SHP77 treated with DMSO at 0.1 percent for 48 hours (cell line): ENCODE data around the gene AFAP1L1.

Experiments
- DNase-seq: peaks from one replicate; lab custom pipeline; 2025; lab: John Stamatoyannopoulos, UW

The AFAP1L1 gene

DNA sequence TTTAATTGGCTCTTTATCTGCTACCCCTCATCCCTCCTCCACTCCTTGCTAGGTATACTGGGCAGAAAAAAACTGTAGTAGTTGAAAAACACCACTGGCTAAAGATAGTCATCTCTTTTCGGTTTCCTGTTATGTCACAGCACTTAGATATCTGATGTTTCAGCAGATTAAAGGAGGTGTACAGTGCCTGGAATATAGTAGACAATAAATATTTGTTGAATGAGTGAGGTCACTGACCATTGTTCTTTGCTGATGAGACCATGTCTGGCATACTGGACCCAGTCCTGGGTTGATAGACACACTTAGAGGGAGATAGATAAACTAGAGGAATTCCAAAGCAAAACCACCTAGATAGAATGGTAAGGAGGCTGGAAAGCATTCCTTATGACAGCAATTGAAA lies 76.9 kb downstream of the AFAP1L1 start:
- DNase-seq = no peak

DNA sequence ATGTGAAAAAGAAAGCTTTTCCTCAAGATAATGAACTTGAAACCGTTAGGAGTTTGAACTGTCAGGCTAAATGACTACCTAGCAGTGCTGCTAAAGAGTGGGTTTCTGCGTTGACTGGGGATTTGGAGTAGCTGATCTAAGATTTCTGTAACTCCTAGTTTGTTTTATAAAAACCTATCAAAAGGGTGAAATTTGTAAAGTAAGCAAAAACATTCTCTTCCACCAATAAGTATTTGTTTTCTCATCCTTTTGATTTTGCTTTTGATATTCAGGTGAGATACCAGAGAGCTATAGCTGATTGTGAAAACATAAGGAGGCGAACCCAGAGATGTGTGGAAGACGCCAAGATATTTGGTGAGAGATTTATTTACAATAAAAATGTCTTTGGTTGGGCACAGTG lies 77.7 kb downstream of the AFAP1L1 start:
- DNase-seq = no peak

DNA sequence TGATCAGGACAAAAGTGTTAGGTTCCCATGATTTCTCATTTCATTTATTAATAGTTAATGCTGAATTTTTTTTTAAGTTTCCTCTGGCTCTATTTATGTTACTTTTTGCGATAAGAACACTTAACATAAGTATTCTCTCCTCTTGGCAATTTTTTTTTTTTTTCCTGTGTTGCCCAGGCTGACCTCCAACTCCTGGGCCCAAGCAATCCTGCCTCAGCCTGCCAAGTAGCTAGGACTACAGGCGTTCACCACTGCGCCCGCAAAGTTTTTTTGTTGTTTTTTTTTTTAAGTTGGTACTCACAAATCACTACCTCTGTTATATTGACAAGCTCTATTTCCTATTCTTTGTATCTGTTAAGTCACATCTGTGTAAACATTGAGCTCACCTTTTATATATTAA lies 80.5 kb downstream of the AFAP1L1 start:
- no peak for DNase-seq

DNA sequence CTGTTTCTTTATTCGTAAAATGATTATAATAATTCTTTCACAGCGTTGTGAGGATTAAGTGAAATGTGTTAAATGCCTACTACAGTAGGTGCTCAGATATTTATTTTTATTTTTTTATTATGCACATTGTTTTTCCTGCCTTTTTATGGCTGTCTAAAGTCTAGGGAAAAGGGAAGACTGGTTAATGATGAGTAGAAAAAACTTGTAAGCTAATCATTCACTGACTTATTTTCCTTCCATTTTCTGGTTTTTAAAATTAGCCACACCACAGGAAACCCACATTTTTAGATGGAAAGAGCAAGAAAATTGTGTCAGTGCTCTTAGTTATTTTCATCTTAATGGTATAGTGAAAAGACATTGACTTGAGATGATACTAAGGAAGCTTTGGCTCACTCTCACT lies 82.3 kb downstream of the AFAP1L1 start:
- DNase-seq = no peak

DNA sequence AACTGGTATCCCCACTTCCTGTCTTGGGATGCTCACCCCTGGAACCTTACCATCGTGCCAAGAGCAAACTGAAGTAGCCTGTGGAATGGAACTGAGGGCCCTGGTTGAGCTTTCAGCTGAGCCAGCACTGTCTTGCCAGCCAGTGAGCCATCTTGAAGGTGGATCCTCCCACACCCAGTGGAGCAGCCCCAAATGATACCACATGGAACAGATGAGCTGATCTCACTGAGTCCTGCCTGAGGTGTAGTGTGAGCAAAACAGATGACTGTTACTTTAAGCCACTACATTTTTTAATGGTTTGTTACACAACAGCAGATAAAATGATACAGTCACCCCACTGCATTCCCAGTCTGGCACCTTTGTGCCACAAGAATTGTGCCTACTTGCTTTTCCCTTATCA lies 84.0 kb downstream of the AFAP1L1 start:
- DNase-seq = no peak

DNA sequence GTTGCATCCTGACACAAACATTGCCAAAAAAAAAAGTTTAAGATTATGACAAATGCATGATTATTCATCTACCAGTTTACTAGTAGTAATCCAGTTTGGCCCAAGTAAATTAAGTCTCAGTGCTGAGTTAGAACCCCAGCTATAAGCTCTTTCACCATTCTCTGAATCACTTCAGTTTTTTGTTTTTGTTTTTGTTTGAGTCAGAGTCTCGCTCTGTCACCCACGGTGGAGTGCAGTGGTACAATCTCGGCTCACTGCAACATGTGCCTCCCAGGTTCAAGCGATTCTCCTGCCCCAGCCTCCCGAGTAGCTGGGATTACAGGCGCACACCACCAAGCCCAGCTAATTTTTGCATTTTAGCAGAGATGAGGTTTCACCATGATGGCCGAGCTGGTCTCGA lies 84.7 kb downstream of the AFAP1L1 start:
- no peak for DNase-seq

DNA sequence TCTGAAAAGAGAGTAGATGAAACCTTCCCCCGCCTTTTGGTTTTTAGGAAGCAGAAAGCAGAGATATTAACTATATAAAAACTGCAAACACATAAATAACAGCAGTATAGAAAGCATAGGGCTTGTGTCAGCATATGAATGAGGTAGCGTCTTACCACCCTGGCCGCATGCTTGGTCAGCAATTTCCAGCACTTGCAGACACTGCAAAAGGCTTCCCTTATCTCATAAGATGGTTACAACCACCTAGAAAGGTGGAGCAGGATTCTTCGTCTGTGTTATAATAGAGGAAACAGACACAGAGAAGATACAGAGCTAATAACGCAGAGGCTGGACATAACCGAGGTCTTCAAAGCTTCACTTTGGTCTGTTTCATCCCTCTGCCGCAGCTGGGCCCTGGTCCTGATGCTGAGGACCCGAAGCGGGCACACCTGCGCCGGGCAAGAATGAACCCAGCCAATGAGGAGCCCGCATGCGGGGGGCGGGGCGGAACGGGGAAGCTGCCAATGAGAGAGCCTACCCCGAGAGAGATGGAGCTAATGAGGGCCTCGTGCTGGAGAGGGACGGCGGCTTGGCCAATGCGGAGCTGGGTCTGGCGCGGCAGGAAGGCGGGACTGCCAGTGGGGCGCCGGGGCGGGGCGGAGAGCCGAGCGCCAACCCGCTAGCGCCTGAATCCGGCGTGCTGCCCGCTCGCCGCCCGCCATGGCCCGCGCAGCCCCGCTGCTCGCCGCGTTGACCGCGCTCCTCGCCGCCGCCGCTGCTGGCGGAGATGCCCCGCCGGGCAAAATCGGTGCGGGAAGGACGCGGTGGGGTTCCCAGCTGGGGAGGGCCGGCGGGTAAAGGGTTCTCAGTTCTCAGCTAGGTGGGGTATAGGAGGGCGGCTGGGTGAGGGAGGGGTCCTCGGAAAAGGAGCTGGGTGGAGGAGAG lies 86.0 kb downstream of the AFAP1L1 start, which contains the start of gene PCYOX1L:
Gene PCYOX1L, plus strand, starts transcription at position 677 of the 924 bp plus-strand sequence. Its CDS starts 23 bp downstream, at position 700.
- peak; percentile 94 for DNase-seq

DNA sequence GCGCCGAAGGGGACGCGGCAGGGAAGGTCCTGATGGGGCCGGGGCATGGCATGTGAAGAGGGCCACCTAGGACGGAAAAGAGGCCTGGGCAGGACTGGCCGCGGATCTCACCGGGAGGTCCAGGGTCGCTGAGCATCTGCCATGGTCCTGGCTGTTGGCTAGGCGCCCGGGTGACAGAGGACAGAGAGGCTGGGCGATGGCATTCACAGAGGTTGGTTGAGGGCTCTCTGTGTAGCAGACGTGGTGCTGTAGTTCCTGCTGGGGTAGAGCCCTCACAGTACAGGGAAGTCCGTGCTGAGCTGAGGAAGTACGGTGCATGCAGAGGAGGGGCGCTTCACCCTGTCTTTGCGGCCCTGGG lies 86.6 kb downstream of the AFAP1L1 start:
- DNase-seq = no peak

DNA sequence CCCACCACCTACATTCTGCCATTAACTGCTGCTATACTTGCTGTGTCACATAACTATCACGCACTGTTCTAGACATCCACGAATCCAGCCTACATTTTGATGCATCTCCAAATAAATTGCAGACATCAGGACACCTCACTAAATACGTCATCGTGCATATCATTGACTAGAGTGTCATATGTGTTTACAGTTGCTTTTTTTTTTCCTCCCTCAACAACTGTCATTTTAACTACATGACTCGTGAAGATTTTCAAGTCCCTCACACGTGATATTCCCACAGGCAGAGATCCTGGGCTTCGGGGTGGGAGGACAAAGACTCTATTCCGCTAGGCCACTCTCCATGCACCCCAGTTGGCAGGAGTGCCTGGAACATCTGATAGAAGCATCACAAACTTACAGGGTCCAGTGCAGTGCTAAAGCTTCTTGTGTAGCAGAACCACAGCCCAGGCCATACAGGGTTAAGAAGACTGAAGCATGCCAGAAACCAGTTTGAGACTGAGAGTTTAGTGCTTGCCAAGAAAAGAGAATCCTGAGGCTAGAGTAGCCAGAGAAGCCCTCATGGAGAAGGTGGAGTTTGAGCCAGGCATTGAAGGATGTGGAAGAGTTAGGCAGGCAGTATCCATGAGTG lies 87.3 kb downstream of the AFAP1L1 start:
- DNase-seq = no peak

DNA sequence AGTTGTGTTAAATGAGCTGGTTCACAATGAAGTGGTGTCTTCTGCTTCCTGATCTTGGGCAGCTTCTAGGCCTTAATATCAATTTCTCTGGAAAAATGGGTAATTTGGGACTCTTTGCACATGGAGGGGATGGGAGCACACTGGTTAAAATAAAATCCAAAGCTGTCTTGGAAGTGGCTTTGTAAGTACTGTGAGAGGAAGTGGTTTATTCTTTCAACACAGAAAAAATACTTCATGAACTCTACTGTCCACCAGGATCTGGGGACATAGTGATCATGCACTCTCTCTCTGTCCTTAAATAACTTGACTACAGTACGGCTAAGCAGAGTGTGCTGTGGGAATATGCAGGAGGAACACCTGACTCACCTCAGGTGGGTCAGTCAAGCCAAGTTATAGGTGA lies 88.6 kb downstream of the AFAP1L1 start:
- no peak for DNase-seq

DNA sequence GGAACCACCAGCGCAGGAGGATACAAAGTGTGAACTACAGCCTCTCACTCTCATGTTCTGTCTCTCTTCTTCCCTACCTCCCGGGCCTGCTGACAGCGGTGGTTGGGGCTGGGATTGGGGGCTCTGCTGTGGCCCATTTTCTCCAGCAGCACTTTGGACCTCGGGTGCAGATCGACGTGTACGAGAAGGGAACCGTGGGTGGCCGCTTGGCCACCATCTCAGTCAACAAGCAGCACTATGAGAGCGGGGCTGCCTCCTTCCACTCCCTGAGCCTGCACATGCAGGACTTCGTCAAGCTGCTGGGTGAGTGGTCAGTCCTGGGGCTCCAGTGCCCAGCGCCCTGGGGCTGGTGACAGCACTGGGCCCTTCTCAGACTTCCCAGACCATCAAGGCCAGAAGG lies 90.9 kb downstream of the AFAP1L1 start:
- no peak for DNase-seq

DNA sequence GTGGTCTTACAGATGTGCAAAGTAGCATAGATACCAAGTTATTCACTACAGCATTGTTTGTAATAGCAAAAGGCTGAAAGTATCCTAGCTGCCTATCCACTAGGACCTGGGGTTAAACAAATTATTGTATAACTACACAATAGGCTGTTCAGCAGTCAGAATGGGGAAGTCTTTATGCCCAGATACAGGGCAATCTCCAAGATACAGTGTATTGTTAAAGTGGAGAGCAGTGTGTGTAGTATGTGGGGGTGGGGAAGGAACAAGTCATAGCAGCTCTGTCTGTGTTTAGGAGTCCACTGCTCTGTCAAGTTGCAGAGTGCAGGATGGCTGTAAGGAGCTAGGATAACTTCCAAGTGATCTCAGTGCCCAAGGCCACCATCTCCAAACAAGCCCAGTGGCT lies 91.7 kb downstream of the AFAP1L1 start:
- DNase-seq = no peak

DNA sequence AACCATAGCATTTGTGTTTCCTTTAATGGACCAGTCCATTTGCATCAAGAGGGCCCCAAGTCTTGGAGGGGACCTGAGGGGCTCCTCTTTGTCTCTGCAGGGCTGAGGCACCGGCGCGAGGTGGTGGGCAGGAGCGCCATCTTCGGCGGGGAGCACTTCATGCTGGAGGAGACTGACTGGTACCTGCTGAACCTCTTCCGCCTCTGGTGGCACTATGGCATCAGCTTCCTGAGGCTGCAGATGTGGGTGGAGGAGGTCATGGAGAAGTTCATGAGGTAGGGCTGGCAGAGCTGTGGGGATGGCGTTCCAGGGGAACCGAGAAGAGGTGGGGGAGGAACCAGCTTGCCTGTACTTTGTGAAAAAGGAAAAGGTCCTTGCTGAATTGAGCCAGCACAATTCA lies 92.3 kb downstream of the AFAP1L1 start:
- DNase-seq = no peak

DNA sequence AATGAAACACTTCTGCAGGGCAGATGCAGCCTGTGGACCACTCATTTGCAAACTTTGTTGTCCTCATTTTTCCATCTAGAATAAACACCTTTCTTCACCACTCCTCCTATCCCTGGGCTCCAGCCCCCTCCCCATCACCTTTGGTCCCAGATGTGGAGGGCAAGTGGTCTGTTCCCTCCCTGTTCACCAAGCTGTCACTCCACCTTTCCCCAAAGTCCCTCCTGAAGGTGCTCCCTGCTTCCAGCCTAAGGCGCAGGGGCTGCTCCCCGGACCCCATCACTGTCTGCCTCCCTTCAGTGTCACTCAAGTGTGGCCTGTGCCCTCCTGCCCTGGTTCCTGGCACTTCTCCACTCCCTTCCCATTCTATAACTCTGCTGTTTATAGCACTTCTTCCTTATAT lies 93.1 kb downstream of the AFAP1L1 start:
- DNase-seq = no peak

DNA sequence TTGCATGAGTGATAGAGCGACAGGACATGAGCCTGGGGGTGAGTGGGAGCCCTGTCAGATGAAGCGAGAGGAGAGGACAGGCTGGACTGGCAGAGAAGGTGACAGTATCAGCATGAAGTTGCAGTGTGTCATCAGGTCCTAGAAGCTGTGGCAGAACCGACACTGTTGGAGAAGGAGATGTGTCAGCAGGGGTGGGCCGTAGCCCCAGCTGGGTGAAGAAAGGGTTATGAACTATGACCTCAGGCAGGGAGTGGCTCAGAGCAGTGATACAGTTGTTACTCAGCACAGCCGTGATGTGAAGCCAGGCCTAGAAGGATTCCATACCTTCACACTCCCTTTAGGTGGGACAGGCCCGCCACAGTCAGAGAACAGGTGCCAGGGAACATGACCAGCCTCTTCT lies 93.8 kb downstream of the AFAP1L1 start:
- DNase-seq = no peak

DNA sequence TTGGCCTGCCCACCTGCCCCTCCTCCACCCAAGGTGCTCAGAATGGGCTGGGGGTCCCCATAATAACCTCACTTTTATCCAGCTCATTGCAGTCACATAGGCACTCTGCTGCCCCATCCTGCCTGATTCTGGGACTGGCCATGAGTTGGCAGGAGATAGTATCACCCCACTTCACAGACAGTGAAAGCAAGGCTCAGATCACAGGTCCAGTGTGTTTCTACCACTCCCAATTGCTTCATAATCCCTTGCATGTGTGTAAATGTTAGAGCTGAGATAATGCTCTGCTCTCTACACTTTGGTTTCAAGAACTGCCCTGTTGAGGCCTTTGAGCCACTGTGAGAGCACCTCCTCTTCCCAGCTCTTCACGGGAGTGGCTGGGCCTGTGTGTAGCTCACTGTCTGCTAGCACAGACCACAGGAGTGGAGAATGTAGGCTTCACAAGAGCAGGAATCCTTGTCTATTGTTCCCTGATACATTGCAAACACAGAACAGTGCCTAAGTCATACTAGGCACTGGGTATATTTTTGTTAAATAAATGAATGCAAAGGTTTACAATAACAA lies 94.6 kb downstream of the AFAP1L1 start:
- DNase-seq = no peak

DNA sequence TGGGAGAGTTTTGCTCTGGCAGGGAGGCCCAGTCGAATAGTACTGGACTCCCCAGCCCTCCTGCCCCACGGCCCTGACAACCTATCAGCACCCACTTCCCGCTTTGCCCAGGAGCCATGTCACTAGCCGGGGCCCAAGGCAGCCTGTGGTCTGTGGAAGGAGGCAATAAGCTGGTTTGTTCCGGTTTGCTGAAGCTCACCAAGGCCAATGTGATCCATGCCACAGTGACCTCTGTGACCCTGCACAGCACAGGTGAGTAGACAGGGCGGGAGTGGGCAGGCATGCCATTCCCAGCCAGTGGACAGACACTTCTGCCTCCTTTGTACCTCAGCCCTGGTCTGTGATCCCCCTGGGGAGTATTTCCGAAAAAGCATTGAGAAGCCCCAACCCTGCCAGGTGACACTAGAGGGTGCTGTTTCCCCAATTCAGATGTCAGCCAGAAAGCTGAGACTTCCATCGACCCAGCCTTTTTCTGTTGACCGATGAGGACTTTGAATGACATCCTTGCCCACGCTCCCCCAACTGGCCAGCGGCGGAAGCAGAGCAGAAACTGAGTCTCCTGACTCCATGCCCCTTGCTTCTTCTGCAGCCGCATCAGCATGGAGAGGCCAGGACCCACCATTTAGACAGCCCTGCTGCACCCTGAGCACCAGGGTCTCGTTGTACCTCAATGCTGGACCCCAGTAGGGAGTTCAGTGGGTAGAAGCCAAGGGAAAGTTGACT lies 95.8 kb downstream of the AFAP1L1 start:
- peak; percentile 77 for DNase-seq

DNA sequence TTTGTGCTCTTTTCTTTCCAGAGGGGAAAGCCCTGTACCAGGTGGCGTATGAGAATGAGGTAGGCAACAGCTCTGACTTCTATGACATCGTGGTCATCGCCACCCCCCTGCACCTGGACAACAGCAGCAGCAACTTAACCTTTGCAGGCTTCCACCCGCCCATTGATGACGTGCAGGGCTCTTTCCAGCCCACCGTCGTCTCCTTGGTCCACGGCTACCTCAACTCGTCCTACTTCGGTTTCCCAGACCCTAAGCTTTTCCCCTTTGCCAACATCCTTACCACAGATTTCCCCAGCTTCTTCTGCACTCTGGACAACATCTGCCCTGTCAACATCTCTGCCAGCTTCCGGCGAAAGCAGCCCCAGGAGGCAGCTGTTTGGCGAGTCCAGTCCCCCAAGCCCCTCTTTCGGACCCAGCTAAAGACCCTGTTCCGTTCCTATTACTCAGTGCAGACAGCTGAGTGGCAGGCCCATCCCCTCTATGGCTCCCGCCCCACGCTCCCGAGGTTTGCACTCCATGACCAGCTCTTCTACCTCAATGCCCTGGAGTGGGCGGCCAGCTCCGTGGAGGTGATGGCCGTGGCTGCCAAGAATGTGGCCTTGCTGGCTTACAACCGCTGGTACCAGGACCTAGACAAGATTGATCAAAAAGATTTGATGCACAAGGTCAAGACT lies 96.5 kb downstream of the AFAP1L1 start:
- DNase-seq = no peak

DNA sequence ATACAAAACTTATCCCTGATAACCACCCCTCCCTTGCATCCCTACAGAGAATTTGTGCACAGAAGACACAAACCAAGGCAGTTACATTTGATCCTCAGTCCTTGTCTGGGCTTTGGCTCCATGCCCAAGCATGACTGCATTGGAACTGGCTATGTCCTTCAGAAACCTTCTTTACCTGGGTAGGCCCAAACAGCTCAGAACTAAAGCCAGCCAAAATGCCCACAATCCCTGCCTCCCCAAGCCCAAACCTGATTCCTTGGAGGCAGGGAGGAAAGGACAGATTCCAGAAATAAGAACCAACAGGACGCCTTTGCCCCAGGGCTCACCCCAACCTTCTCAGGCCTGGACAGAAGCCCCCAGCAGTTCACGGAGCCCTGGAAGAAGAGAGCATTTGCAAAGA lies 99.2 kb downstream of the AFAP1L1 start:
- no peak for DNase-seq

DNA sequence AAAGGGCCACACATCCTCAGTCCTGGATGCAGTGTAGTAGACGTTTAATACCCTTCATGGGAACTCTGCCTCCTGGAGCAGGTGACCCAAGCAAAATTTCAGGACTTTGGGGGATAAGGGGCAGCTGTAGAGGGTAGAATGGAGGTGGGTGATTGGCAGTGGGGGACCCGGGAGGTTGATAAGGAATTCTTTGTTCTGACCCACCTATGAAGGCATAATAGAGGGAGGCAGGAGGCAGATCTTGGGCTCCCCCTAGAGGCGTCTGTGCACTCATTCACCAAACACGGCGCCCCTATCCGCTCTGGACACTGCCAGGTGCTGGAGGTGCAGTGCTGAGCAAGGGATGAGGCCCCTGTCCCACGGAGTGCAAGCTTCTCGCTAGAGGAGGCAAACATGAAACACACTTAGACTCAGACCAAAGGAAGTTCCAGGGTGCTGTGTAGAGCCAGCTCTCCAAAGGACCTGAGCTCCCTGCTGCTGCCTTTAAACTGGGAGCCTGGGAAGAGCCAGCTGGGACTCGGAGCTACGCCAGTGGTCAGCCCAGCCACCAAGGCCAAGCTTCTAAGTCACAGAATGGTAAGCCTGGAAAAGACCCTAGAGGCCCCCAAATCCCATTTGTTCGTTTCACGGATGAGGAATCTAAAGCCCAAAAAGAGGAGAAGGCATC lies 99.8 kb downstream of the AFAP1L1 start:
- DNase-seq = peak; percentile 25

DNA sequence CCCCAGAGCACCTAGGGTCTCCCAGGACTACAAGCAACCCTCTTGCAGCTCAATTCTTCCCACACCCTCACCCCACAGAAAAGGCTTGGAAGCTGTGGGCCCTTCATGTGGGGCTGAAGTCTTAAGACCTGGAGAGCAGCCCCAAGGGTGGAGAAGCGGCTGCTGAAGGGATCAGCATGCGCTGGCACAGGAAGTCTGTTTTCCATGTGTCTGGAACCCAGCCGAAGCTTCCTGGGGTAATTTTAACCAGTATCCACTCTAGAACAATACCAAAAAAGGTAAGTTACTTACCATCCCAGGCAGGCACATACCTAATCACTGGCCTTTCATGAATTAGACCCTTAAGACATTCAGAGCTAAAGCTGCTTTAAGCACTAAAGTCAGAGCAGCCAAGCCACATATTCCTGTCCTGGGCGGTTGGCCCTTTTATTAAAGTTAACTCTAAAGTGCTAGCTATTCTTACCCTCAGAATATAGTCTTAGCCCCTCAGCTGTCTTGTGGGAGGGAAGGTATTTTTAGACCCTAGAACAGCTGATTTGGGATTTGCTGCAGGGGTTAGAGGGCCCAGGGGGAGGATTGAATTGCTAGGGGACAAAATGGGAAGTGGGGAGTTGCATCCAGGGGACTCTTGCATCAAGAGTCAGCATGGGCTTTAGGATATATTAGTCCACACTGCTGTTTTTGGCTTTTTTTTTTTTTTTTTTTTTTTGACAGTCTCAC lies 100.6 kb downstream of the AFAP1L1 start:
- no peak for DNase-seq
